Activated CD8-positive, alpha-beta T cell treated with anti-CD3 and anti-CD28 coated beads, Interleukin-2, amount 10 ng/mL, durations not matched to agents 7 days and 5 days (primary cell): Measurements from ENCODE around the gene TMEM52. TPM values are rescaled to one million over a fixed set of nuclear protein-coding genes. Genes with fewer than 3 reads are reported as not detected.

Source experiments
- ATAC-seq: fragments of 150-1000 bp; cut with Tn5 transposase; one replicate; pipeline ENCODE4 v1.10.0; 2021; ENCODE audit warnings: moderate library complexity
- CTCF ChIA-PET: fragments of 350-600 bp; sonication (Branson Sonifier 250); formaldehyde crosslinking; loops from one replicate; lab custom pipeline; 2021; ENCODE audit warnings: antibody characterized with exemption; lab: Charles Lee
- POLR2A ChIA-PET: fragments of 350-600 bp; sonication (Branson Sonifier 250); formaldehyde crosslinking; loops from one replicate; lab custom pipeline; 2021; ENCODE audit warnings: antibody characterized with exemption; lab: Charles Lee
- DNase-seq: peaks from one replicate; pipeline ENCODE4 v3.0.0-alpha.2; 2020
- H3K27ac Mint-ChIP-seq: one replicate; pipeline ENCODE4 v1.8.0; 2021; ENCODE audit warnings: mild to moderate bottlenecking, mixed read lengths
- H3K27me3 Mint-ChIP-seq: one replicate; pipeline ENCODE4 v1.8.0; 2021; ENCODE audit warnings: low read depth, mixed read lengths
- H3K36me3 Mint-ChIP-seq: one replicate; pipeline ENCODE4 v1.8.0; 2021; ENCODE audit warnings: low read depth, mixed read lengths
- H3K4me1 Mint-ChIP-seq: one replicate; pipeline ENCODE4 v1.8.0; 2021; ENCODE audit warnings: low read depth, mixed read lengths
- H3K4me3 Mint-ChIP-seq: one replicate; pipeline ENCODE4 v1.8.0; 2021; ENCODE audit warnings: mild to moderate bottlenecking, mixed read lengths
- H3K9me3 Mint-ChIP-seq: one replicate; pipeline ENCODE4 v1.8.0; 2022; ENCODE audit warnings: mixed read lengths; ENCODE audit not compliant: insufficient read depth
- total RNA-seq, 2 experiments: library from RNA; stranded (reverse); gene quantifications; one replicate each; pipeline ENCODE4 v1.2.3, GENCODE V29; 2021

The TMEM52 gene
- under 1 TPM in 1 of 2 experiments, not detected in 1; 0.70 TPM for total RNA-seq

GRCh38 chr1:1918901-1919303 lies at the start of gene TMEM52:
Gene TMEM52, minus strand, starts transcription at chr1:1919279. Its CDS starts 14 bp downstream, at chr1:1919265.
- peak within 1 kb of the TSS; percentile 79 for H3K27ac Mint-ChIP-seq
- POLR2A ChIA-PET, result no interaction called here
- peaks cover 4% of the 10 kb centered on the region for H3K4me1 Mint-ChIP-seq

GRCh38 chr1:1967879-1968278 lies 48.8 kb upstream of the TMEM52 start:
- Mint-ChIP-seq H3K36me3 (no peaks in the 10 kb centered on the region), H3K27me3 (no peaks in the 10 kb centered on the region), H3K4me3 (no peak overlapping the region), H3K27ac (no peak overlapping the region), H3K9me3 (no peaks in the 10 kb centered on the region), H3K4me1 (no peaks in the 10 kb centered on the region)
- ChIA-PET CTCF (no interaction called here), POLR2A (no interaction called here)
- DNase-seq, result no peak
- ATAC-seq, result no peak

More at GRCh38 chr1:1918901-1919303, at the start of gene TMEM52:
- H3K9me3 Mint-ChIP-seq, result no peaks in the 10 kb centered on the region
- CTCF ChIA-PET, result no interaction called here
- H3K4me3 Mint-ChIP-seq, result peak within 1 kb of the TSS; percentile 56
- DNase-seq (no peak), ATAC-seq (no peak)
- no peaks in the 10 kb centered on the region for H3K27me3 Mint-ChIP-seq
- H3K36me3 Mint-ChIP-seq, result no peaks in the 10 kb centered on the region

GRCh38 chr1:1967151-1967550 lies 48.1 kb upstream of the TMEM52 start:
- Mint-ChIP-seq H3K36me3 (no peaks in the 10 kb centered on the region), H3K27ac (no peak overlapping the region), H3K9me3 (no peaks in the 10 kb centered on the region), H3K4me1 (no peaks in the 10 kb centered on the region), H3K4me3 (no peak overlapping the region), H3K27me3 (no peaks in the 10 kb centered on the region)
- ChIA-PET CTCF (no interaction called here), POLR2A (no interaction called here)
- no peak for ATAC-seq
- DNase-seq, result no peak

- ChIA-PET CTCF (interaction anchor here (1.1 kb wide), 1 partner anchor 78 kb away, joined by 4 read pairs; no protein-coding TSS in a partner anchor), POLR2A (interaction anchor here (0.6 kb wide), 1 partner anchor 82 kb away, joined by 3 read pairs; no protein-coding TSS in a partner anchor)
- Mint-ChIP-seq H3K4me1 (no peaks in the 10 kb centered on the region), H3K9me3 (no peaks in the 10 kb centered on the region), H3K4me3 (no peak overlapping the region), H3K27me3 (no peaks in the 10 kb centered on the region), H3K36me3 (no peaks in the 10 kb centered on the region), H3K27ac (no peak overlapping the region)
- ATAC-seq (no peak), DNase-seq (no peak)
These were observed 47.1 kb upstream of the TMEM52 start for GRCh38 chr1:1966071-1966740.

- ATAC-seq, result no peak
- ChIA-PET CTCF (interaction anchor here (1.1 kb wide), 1 partner anchor 79 kb away, joined by 4 read pairs; no protein-coding TSS in a partner anchor), POLR2A (no interaction called here)
- Mint-ChIP-seq H3K4me3 (no peak overlapping the region), H3K9me3 (no peaks in the 10 kb centered on the region), H3K36me3 (no peaks in the 10 kb centered on the region), H3K4me1 (no peaks in the 10 kb centered on the region), H3K27me3 (peaks cover 5% of the 10 kb centered on the region), H3K27ac (no peak overlapping the region)
- no peak for DNase-seq
These were observed 46.5 kb upstream of the TMEM52 start for GRCh38 chr1:1965546-1965945.

GRCh38 chr1:1964811-1965210 lies 45.7 kb upstream of the TMEM52 start:
- Mint-ChIP-seq H3K4me3 (no peak overlapping the region), H3K27me3 (peaks cover 5% of the 10 kb centered on the region), H3K27ac (no peak overlapping the region), H3K36me3 (no peaks in the 10 kb centered on the region), H3K9me3 (no peaks in the 10 kb centered on the region), H3K4me1 (no peaks in the 10 kb centered on the region)
- POLR2A ChIA-PET, result no interaction called here
- CTCF ChIA-PET, result no interaction called here
- ATAC-seq (no peak), DNase-seq (no peak)

GRCh38 chr1:1963570-1963969 lies 44.5 kb upstream of the TMEM52 start:
- Mint-ChIP-seq H3K36me3 (no peaks in the 10 kb centered on the region), H3K27ac (no peak overlapping the region), H3K9me3 (no peaks in the 10 kb centered on the region), H3K27me3 (peaks cover 5% of the 10 kb centered on the region), H3K4me1 (no peaks in the 10 kb centered on the region), H3K4me3 (no peak overlapping the region)
- ATAC-seq, result no peak
- DNase-seq, result no peak
- POLR2A ChIA-PET, result no interaction called here
- CTCF ChIA-PET, result interaction anchor here (6.1 kb wide), 1 partner anchor 82 kb away, joined by 100 read pairs; no protein-coding TSS in a partner anchor

- ChIA-PET CTCF (interaction anchor here (6.1 kb wide), 1 partner anchor 82 kb away, joined by 100 read pairs; no protein-coding TSS in a partner anchor), POLR2A (no interaction called here)
- Mint-ChIP-seq H3K27me3 (peaks cover 5% of the 10 kb centered on the region), H3K9me3 (no peaks in the 10 kb centered on the region), H3K4me1 (no peaks in the 10 kb centered on the region), H3K4me3 (no peak overlapping the region), H3K36me3 (no peaks in the 10 kb centered on the region), H3K27ac (no peak overlapping the region)
- ATAC-seq, result no peak
- DNase-seq, result no peak
These were observed 43.7 kb upstream of the TMEM52 start for GRCh38 chr1:1962752-1963151.

GRCh38 chr1:1960480-1961196 lies 41.6 kb upstream of the TMEM52 start:
- Mint-ChIP-seq H3K36me3 (no peaks in the 10 kb centered on the region), H3K27me3 (peaks cover 5% of the 10 kb centered on the region), H3K4me1 (no peaks in the 10 kb centered on the region), H3K27ac (no peak overlapping the region), H3K4me3 (no peak overlapping the region), H3K9me3 (no peaks in the 10 kb centered on the region)
- POLR2A ChIA-PET, result no interaction called here
- DNase-seq (no peak), ATAC-seq (no peak)
- CTCF ChIA-PET, result interaction anchor here (0.7 to 6.1 kb wide), 7 partner anchors 28 to 214 kb away, joined by 3 to 100 read pairs (median 3); no protein-coding TSS in a partner anchor

- ATAC-seq (peak; percentile 92), DNase-seq (peak; percentile 82)
- Mint-ChIP-seq H3K27ac (no peak overlapping the region), H3K36me3 (no peaks in the 10 kb centered on the region), H3K9me3 (peaks cover under 1% of the 10 kb centered on the region), H3K27me3 (peaks cover 5% of the 10 kb centered on the region), H3K4me3 (no peak overlapping the region), H3K4me1 (peaks cover under 1% of the 10 kb centered on the region)
- POLR2A ChIA-PET, result no interaction called here
- CTCF ChIA-PET, result interaction anchor here (0.7 to 6.1 kb wide), 8 partner anchors 29 to 214 kb away, joined by 3 to 100 read pairs (median 3); no protein-coding TSS in a partner anchor
These were observed 40.9 kb upstream of the TMEM52 start for GRCh38 chr1:1959840-1960479.

GRCh38 chr1:1959459-1959839 lies 40.4 kb upstream of the TMEM52 start:
- no peaks in the 10 kb centered on the region for H3K36me3 Mint-ChIP-seq
- CTCF ChIA-PET, result interaction anchor here (1.0 to 6.1 kb wide), 2 partner anchors 50 to 86 kb away, joined by 3 to 100 read pairs; no protein-coding TSS in a partner anchor
- H3K27ac Mint-ChIP-seq, result no peak overlapping the region
- no peak for ATAC-seq
- peaks cover 5% of the 10 kb centered on the region for H3K27me3 Mint-ChIP-seq
- peaks cover 4% of the 10 kb centered on the region for H3K9me3 Mint-ChIP-seq
- POLR2A ChIA-PET, result no interaction called here
- H3K4me3 Mint-ChIP-seq, result no peak overlapping the region
- DNase-seq, result no peak
- H3K4me1 Mint-ChIP-seq, result peaks cover 1% of the 10 kb centered on the region
